IMR-90 (cell line): ENCODE data around the gene POFUT1. TPM values are rescaled to one million over a fixed set of nuclear protein-coding genes. Genes with fewer than 3 reads are reported as not detected.

Source experiments
- ATAC-seq: fragments of 200-7000 bp; cut with Tn5 transposase; 2 replicates; pipeline ENCODE4 v1.9.1; 2020; ENCODE audit warnings: low read depth, mild to moderate bottlenecking, moderate library complexity
- BruUV-seq: library from RNA; stranded (reverse); fragments of 400-500 nt; replicated peaks from 2 replicates; lab custom pipeline; 2021; lab: Mats Ljungman, UMichigan
- CTCF ChIA-PET: fragments of 300-600 bp; formaldehyde crosslinking; extraction: SDS; loops from one replicate; lab custom pipeline; 2021; ENCODE audit warnings: antibody characterized with exemption; lab: Yijun Ruan, JAX
- POLR2A ChIA-PET: fragments of 300-600 bp; sonication (Branson Sonifier 250); formaldehyde crosslinking; loops from one replicate; lab custom pipeline; 2022; ENCODE audit warnings: antibody characterized with exemption; ENCODE audit not compliant: unreplicated experiment; lab: Charles Lee
- DNase-seq: peaks from one replicate; pipeline ENCODE4 v3.0.0; 2013
- H2AFZ ChIP-seq: replicated peaks from 2 replicates; pipeline ENCODE3; 2013; ENCODE audit warnings: low read length, mild to moderate bottlenecking; ENCODE audit not compliant: poor library complexity
- H2AK5ac ChIP-seq: 2 replicates; pipeline ENCODE4 v1.6.1; 2013; ENCODE audit warnings: low read depth, low read length, inconsistent platforms
- H2AK9ac ChIP-seq: replicated peaks from 2 replicates; pipeline ENCODE3; 2013; ENCODE audit warnings: mild to moderate bottlenecking, low read depth, low read length, moderate library complexity; ENCODE audit not compliant: poor library complexity
- H2BK120ac ChIP-seq: 2 replicates; pipeline ENCODE4 v1.6.1; 2013; ENCODE audit warnings: low read depth, low read length, inconsistent platforms
- H2BK15ac ChIP-seq: 3 replicates; pipeline ENCODE4 v1.6.1; 2013; ENCODE audit warnings: low read depth, low read length, inconsistent platforms
- H2BK20ac ChIP-seq: 2 replicates; pipeline ENCODE4 v1.6.1; 2013; ENCODE audit warnings: low read depth, mild to moderate bottlenecking, inconsistent platforms, low read length, moderate library complexity
- H2BK5ac ChIP-seq: 2 replicates; pipeline ENCODE4 v1.6.1; 2013; ENCODE audit warnings: mild to moderate bottlenecking, low read depth, low read length, inconsistent platforms; ENCODE audit not compliant: poor library complexity, severe bottlenecking
- H3K14ac ChIP-seq: replicated peaks from 2 replicates; pipeline ENCODE4 v1.6.1; 2013; ENCODE audit warnings: low read depth, low read length, inconsistent platforms
- H3K18ac ChIP-seq: 2 replicates; pipeline ENCODE4 v1.6.1; 2013; ENCODE audit warnings: low read depth, low read length, control low read depth
- H3K23ac ChIP-seq: 2 replicates; pipeline ENCODE4 v1.6.1; 2013; ENCODE audit warnings: low read depth, low read length, inconsistent platforms
- H3K27ac ChIP-seq: 2 replicates; pipeline ENCODE4 v1.5.1; 2013; ENCODE audit warnings: mild to moderate bottlenecking, control low read depth, low read length; ENCODE audit not compliant: insufficient read depth
- H3K27me3 ChIP-seq: 2 replicates; pipeline ENCODE4 v1.6.1; 2013; ENCODE audit warnings: low read length; ENCODE audit not compliant: control insufficient read depth, insufficient read depth
- H3K36me3 ChIP-seq: 2 replicates; pipeline ENCODE4 v1.6.1; 2013; ENCODE audit warnings: low read length, mixed read lengths; ENCODE audit not compliant: control insufficient read depth, insufficient read depth
- H3K4ac ChIP-seq: 2 replicates; pipeline ENCODE4 v1.6.1; 2013; ENCODE audit warnings: low read depth, low read length, inconsistent platforms
- H3K4me1 ChIP-seq: 2 replicates; pipeline ENCODE4 v1.6.1; 2013; ENCODE audit warnings: low read length, mixed read lengths; ENCODE audit not compliant: control insufficient read depth, insufficient read depth
- H3K4me2 ChIP-seq: 2 replicates; pipeline ENCODE4 v1.6.1; 2013; ENCODE audit warnings: low read depth, mild to moderate bottlenecking, control low read depth, low read length, moderate library complexity
- H3K4me3 ChIP-seq: 2 replicates; pipeline ENCODE4 v1.5.1; 2013; ENCODE audit warnings: low read depth, mild to moderate bottlenecking, control low read depth, low read length, moderate library complexity; ENCODE audit not compliant: insufficient read depth
- H3K56ac ChIP-seq: 2 replicates; pipeline ENCODE4 v1.6.1; 2013; ENCODE audit warnings: low read length, inconsistent platforms; ENCODE audit not compliant: insufficient read depth; ENCODE audit errors: extremely low read depth
- H3K79me1 ChIP-seq, 2 experiments: 2 replicates each; pipeline ENCODE4 v1.6.1; 2013; ENCODE audit warnings: low read length in 2 of 2, inconsistent platforms in 1 of 2, low read depth in 1 of 2
- H3K9ac ChIP-seq: 2 replicates; pipeline ENCODE4 v1.6.1; 2013; ENCODE audit warnings: low read depth, low read length, control low read depth
- H3K9me1 ChIP-seq: 2 replicates; pipeline ENCODE4 v1.6.1; 2013; ENCODE audit warnings: low read length, inconsistent platforms; ENCODE audit not compliant: insufficient read depth
- H3K9me3 ChIP-seq: 2 replicates; pipeline ENCODE4 v1.6.1; 2013; ENCODE audit warnings: low read length; ENCODE audit not compliant: control insufficient read depth, insufficient read depth
- H4K20me1 ChIP-seq: 2 replicates; pipeline ENCODE4 v1.6.1; 2013; ENCODE audit warnings: low read length, inconsistent platforms; ENCODE audit not compliant: insufficient read depth
- H4K5ac ChIP-seq: 2 replicates; pipeline ENCODE4 v1.6.1; 2013; ENCODE audit warnings: mild to moderate bottlenecking, low read depth, low read length, control low read depth
- H4K8ac ChIP-seq, 2 experiments: 2 replicates each; pipeline ENCODE4 v1.6.1; 2013; ENCODE audit warnings: low read depth in 2 of 2, low read length in 2 of 2, control low read depth in 1 of 2, inconsistent platforms in 1 of 2
- H4K91ac ChIP-seq: 2 replicates; pipeline ENCODE4 v1.6.1; 2013; ENCODE audit warnings: low read depth, low read length, inconsistent platforms; ENCODE audit not compliant: insufficient read depth
- FOS ChIP-seq: fragments of 150-350 bp; IDR thresholded peaks from 2 replicates; pipeline ENCODE4 v1.6.1; 2016; ENCODE audit warnings: low read depth, low read length
- MXI1 ChIP-seq: IDR thresholded peaks from 2 replicates; pipeline ENCODE4 v1.6.1; 2012; ENCODE audit warnings: low read depth, mild to moderate bottlenecking, low read length, moderate library complexity, borderline replicate concordance
- RFX5 ChIP-seq: IDR thresholded peaks from 2 replicates; pipeline ENCODE4 v1.8.0; 2012; ENCODE audit warnings: low read depth, mild to moderate bottlenecking, low read length, moderate library complexity
- SMC3 ChIP-seq: fragments of 150-350 bp; IDR thresholded peaks from 2 replicates; pipeline ENCODE4 v1.6.1; 2016; ENCODE audit warnings: low read depth, mild to moderate bottlenecking, antibody characterized with exemption, low read length, moderate library complexity
- WGBS, 2 experiments: methylation state at CpG; one replicate each; pipeline versions ENCODE4 v1.1.5 to v1.1.7; 2013; ENCODE audit warnings: missing lambda C conversion rate in 2 of 2; ENCODE audit not compliant: insufficient read length in 1 of 2; ENCODE audit errors: extremely low coverage in 2 of 2; 5-methylcytosine and 5-hydroxymethylcytosine counted together
- dilution Hi-C: fragments of 300-500 bp; cut with HindIII; formaldehyde crosslinking; loops from one replicate; pipeline ENCODE4 v1.14.3; 2018; ENCODE audit warnings: low sequenced_read_pairs; ENCODE audit not compliant: unreplicated experiment
- in situ Hi-C: fragments of 300-500 bp; cut with MboI; formaldehyde crosslinking; loops from 3 replicates; pipeline ENCODE4 v1.14.3; 2019; ENCODE audit warnings: low sequenced_read_pairs, inconsistent platforms, mixed read lengths
- intact Hi-C: fragments of 100-400 bp; cut with micrococcal nuclease; formaldehyde crosslinking; loops from 2 replicates; pipeline ENCODE4 v1.10.0; 2022
- polyA plus RNA-seq, 3 experiments: library from polyadenylated mRNA; depleted of rRNA; stranded (reverse); fragments of >200 nt; gene quantifications; 2 replicates each; pipeline ENCODE4 v1.2.3, GENCODE V29; 2012; ENCODE audit warnings: low replicate concordance in 1 of 3
- total RNA-seq: library from RNA; depleted of rRNA; stranded (reverse); fragments of >200 nt; gene quantifications from 2 replicates; pipeline ENCODE4 v1.2.3, GENCODE V29; 2012
- TF ChIP-seq, protein P1 (sequence below): fragments of 150-350 bp; IDR thresholded peaks from 2 replicates; pipeline ENCODE4 v1.6.1; 2016; ENCODE audit warnings: low read depth, mild to moderate bottlenecking, low read length, moderate library complexity, borderline replicate concordance
- TF ChIP-seq, protein P2 (sequence below): conservative IDR thresholded peaks from 2 replicates; pipeline ENCODE4 v1.5.1; 2012; ENCODE audit warnings: mild to moderate bottlenecking, low read depth, low read length, improper control_type of control experiment

Gene POFUT1
- total and polyA plus RNA-seq, 2 of the 4 experiments (the other 2 are of a cell fraction) = 25.5 to 41.1 TPM

- Histone ChIP-seq H3K9me3 (no peaks in the 10 kb centered on the region), H4K8ac (no peak overlapping the region), H3K18ac (no peak overlapping the region), H3K9ac (no peak overlapping the region), H2BK120ac (no peak overlapping the region), H3K27me3 (no peaks in the 10 kb centered on the region), H3K4me1 (peaks cover 7% of the 10 kb centered on the region; the same call in 1 of the 2 replicates), H2AFZ (no peak overlapping the region), H2BK15ac (no peak overlapping the region), H3K14ac (no peak overlapping the region), H4K91ac (no peak overlapping the region), H2AK5ac (no peak overlapping the region), H2AK9ac (no peak overlapping the region), H3K36me3 (peaks cover 55% of the 10 kb centered on the region), H3K4me2 (no peak overlapping the region), H3K79me1 (peaks cover 0 to 16% of the 10 kb centered on the region in 2 experiments; a peak in 2 of 4 replicates), H3K27ac (no peak overlapping the region), H3K56ac (no peak overlapping the region), H3K4ac (no peak overlapping the region), H3K9me1 (peaks cover 20% of the 10 kb centered on the region; the same call in 1 of the 2 replicates), H3K4me3 (no peak overlapping the region), H3K23ac (no peak overlapping the region), H2BK20ac (no peak overlapping the region), H4K20me1 (peaks cover 6% of the 10 kb centered on the region), H2BK5ac (no peak overlapping the region), H4K5ac (no peak overlapping the region)
- ATAC-seq = no peak
- intact Hi-C loops (no loop called here), dilution Hi-C loops (no loop called here), in situ Hi-C loops (no loop called here)
- no CpG with 5 or more reads among the region's 4 CpGs for WGBS, 2 experiments
- no peak for DNase-seq
- no TSS peak for BruUV-seq
- TF ChIP-seq SMC3 (no peak), MXI1 (no peak), RFX5 (no peak), FOS (no peak)
- TF ChIP-seq, protein P1, sequence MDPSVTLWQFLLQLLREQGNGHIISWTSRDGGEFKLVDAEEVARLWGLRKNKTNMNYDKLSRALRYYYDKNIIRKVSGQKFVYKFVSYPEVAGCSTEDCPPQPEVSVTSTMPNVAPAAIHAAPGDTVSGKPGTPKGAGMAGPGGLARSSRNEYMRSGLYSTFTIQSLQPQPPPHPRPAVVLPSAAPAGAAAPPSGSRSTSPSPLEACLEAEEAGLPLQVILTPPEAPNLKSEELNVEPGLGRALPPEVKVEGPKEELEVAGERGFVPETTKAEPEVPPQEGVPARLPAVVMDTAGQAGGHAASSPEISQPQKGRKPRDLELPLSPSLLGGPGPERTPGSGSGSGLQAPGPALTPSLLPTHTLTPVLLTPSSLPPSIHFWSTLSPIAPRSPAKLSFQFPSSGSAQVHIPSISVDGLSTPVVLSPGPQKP = no peak
- TF ChIP-seq, protein P2, sequence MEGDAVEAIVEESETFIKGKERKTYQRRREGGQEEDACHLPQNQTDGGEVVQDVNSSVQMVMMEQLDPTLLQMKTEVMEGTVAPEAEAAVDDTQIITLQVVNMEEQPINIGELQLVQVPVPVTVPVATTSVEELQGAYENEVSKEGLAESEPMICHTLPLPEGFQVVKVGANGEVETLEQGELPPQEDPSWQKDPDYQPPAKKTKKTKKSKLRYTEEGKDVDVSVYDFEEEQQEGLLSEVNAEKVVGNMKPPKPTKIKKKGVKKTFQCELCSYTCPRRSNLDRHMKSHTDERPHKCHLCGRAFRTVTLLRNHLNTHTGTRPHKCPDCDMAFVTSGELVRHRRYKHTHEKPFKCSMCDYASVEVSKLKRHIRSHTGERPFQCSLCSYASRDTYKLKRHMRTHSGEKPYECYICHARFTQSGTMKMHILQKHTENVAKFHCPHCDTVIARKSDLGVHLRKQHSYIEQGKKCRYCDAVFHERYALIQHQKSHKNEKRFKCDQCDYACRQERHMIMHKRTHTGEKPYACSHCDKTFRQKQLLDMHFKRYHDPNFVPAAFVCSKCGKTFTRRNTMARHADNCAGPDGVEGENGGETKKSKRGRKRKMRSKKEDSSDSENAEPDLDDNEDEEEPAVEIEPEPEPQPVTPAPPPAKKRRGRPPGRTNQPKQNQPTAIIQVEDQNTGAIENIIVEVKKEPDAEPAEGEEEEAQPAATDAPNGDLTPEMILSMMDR = no peak
- ChIA-PET CTCF (no interaction called here), POLR2A (no interaction called here)
Observed at GRCh38 chr20:32158943-32159660, 48.6 kb upstream of the POFUT1 start.
